Naive B cell (primary cell): Measurements from ENCODE around the gene GRK3. TPM values are rescaled to one million over a fixed set of nuclear protein-coding genes. Genes with fewer than 3 reads are reported as not detected.

Experiments
- ATAC-seq, 2 donors: fragments of 150-1000 bp; cut with Tn5 transposase; 2 replicates each; pipeline ENCODE4 v1.10.0; 2021; ENCODE audit warnings: low read depth in 2 of 2, mild to moderate bottlenecking in 2 of 2, moderate library complexity in 2 of 2
- DNase-seq: peaks from one replicate; pipeline ENCODE4 v3.0.0; 2022
- H3K27ac Mint-ChIP-seq, 6 donors: one replicate each; pipeline ENCODE4 v1.8.0; 2020 to 2022; ENCODE audit warnings: mild to moderate bottlenecking in 6 of 6, mixed read lengths in 6 of 6, moderate library complexity in 5 of 6, inconsistent platforms in 2 of 6
- H3K27me3 Mint-ChIP-seq, 3 donors: one replicate each; pipeline ENCODE4 v1.8.0; 2021 to 2022; ENCODE audit warnings: mixed read lengths in 3 of 3, mild to moderate bottlenecking in 1 of 3
- H3K36me3 Mint-ChIP-seq, 2 donors: one replicate each; pipeline ENCODE4 v1.8.0; 2020 to 2022; ENCODE audit warnings: mixed read lengths in 2 of 2, inconsistent platforms in 1 of 2, mild to moderate bottlenecking in 1 of 2
- H3K4me1 Mint-ChIP-seq, 3 donors: one replicate each; pipeline ENCODE4 v1.8.0; 2020 to 2022; ENCODE audit warnings: mixed read lengths in 3 of 3, inconsistent platforms in 1 of 3, mild to moderate bottlenecking in 1 of 3, moderate library complexity in 1 of 3
- H3K4me3 Mint-ChIP-seq, 8 donors: one replicate each; pipeline ENCODE4 v1.8.0; 2020 to 2022; ENCODE audit warnings: mild to moderate bottlenecking in 8 of 8, mixed read lengths in 8 of 8, moderate library complexity in 8 of 8, inconsistent platforms in 2 of 8
- H3K9me3 Mint-ChIP-seq, 7 donors: one replicate each; pipeline ENCODE4 v1.8.0; 2020 to 2022; ENCODE audit warnings: mixed read lengths in 7 of 7, mild to moderate bottlenecking in 5 of 7, inconsistent platforms in 2 of 7, moderate library complexity in 1 of 7
- polyA plus RNA-seq, 6 donors: library from polyadenylated mRNA; unstranded; fragments of 300-500 nt; fragmentation: Illumina TruSeq; gene quantifications; one replicate each; pipeline ENCODE4 v1.2.3, GENCODE V29; 2021; ENCODE audit warnings: low read depth in 6 of 6

The GRK3 gene
- polyA plus RNA-seq, 6 donors from 2014 or later, result 5.9 to 18.8 (median 12.9) TPM

DNA sequence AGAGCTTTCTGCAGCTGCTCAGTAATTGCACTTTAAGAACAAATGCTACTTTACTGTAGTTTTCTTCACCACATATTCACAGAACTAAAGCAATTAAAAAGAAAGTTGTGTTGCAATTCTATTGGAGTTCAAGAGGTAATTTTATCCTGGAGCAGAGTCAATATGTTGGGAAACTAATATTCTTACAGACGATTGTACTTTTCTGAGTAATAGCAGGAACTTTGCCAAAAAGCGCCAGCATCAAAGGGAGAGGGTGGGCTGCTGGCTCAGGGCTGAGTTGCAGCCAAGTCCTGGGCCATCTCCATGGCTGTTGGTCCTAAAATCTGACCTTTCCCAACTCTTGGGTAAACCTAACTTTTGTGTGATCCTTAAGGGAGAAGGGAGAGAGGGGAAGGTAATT, 104.0 kb downstream of the GRK3 start:
- ATAC-seq (no peak), DNase-seq (no peak)
- peaks cover 0 to 4% of the 10 kb centered on the region in 2 donors for H3K36me3 Mint-ChIP-seq
- no peak overlapping the region for H3K4me3 Mint-ChIP-seq
- H3K27me3 Mint-ChIP-seq, result no peaks in the 10 kb centered on the region
- H3K4me1 Mint-ChIP-seq, result peaks cover 5 to 20% (median 12%) of the 10 kb centered on the region in 3 donors
- no peaks in the 10 kb centered on the region for H3K9me3 Mint-ChIP-seq
- peak overlapping the region in 1 of 6 donors; percentile 7 for H3K27ac Mint-ChIP-seq

DNA sequence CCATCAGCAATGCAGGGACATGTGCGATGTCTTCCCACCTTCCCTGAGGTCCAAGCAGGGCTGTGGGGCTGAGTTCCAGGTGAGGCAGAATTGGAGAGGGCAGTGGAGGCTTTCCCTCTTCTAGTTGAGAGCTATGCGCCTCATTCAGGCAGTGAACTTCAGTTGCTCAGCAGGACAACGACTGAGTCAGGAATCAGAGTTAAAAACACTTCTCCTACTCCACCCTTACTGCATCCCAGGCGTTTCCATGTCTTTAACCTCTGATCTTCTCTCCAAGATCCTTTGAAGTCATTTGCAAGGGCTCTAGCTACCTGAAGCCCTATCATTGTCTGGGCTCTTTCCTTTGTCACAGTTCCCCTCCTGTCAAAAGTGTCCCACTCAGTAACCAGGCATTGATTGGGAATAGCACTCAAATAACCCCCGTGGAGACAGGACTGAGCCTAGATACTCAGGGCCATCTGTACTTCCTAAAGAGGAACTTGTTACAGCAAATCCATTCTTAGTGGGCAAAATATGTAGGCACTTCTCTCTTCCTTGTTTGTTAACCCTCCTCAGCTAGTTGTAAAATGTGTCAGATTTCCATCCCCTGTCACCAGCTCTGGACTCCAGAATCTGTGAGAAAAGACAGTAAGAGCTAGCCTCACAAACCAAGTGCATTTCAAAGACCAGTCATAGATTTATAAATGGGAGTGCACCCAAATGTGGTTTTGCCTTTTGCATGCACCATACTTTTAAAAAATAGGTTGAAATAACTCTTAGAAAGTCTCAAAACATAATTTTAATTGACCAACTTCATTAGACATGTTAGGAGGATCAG, 105.0 kb downstream of the GRK3 start:
- H3K27me3 Mint-ChIP-seq, result no peaks in the 10 kb centered on the region
- peak overlapping the region in 5 of 6 donors; percentile 5 to 94 (median 26) for H3K27ac Mint-ChIP-seq
- DNase-seq (no peak), ATAC-seq (no peak)
- H3K9me3 Mint-ChIP-seq, result no peaks in the 10 kb centered on the region
- peaks cover 6 to 9% of the 10 kb centered on the region in 2 donors for H3K36me3 Mint-ChIP-seq
- H3K4me1 Mint-ChIP-seq, result peaks cover 9 to 22% (median 12%) of the 10 kb centered on the region in 3 donors
- H3K4me3 Mint-ChIP-seq, result no peak overlapping the region

GRCh38 chr22:25670070-25670461, 105.6 kb downstream of the GRK3 start:
- Mint-ChIP-seq H3K4me1 (peaks cover 9 to 18% (median 12%) of the 10 kb centered on the region in 3 donors), H3K36me3 (peaks cover 7 to 9% of the 10 kb centered on the region in 2 donors), H3K27ac (peak overlapping the region in 2 of 6 donors; percentile 24 to 63), H3K27me3 (no peaks in the 10 kb centered on the region), H3K9me3 (no peaks in the 10 kb centered on the region), H3K4me3 (no peak overlapping the region)
- ATAC-seq, result no peak
- no peak for DNase-seq

DNA sequence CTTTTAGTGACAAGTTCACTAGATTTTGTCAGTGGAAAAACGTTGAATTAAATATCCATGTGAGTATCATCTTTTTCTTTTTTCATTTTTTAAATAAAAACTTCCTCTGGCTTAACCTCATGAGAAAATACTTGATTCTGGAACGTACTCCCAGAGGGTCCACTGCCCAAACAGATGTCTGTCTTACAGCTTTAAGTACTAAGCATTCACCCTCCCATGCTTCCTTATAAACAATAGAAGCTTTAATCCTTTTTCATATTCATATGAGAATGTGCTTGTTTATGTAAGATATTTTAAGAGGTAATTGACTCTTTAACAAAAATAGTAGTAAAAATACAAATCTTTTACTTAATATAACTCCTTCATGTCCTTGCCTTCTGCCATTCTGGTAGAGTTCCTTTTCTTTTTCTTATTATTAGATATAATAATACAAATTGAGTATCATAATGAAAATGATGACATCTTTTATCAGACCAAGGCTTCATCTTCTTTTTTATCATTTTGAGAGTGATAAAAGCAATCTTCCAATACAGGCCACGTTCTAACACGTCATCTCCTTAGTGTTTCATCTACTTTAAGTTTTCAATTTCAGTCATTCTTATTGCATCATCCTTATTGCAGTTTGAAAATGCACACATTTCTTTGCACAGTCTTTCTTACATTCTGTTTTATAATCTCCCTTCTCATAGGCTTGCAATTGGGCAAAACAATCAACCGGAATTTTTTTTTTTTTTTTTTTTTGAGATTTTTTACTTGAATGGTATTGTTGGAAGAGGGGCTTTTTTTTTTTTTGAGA, 108.0 kb downstream of the GRK3 start:
- Mint-ChIP-seq H3K4me3 (no peak overlapping the region), H3K27me3 (no peaks in the 10 kb centered on the region), H3K9me3 (no peaks in the 10 kb centered on the region), H3K36me3 (peaks cover 7 to 9% of the 10 kb centered on the region in 2 donors), H3K27ac (no peak overlapping the region), H3K4me1 (peaks cover 3 to 11% (median 9%) of the 10 kb centered on the region in 3 donors)
- DNase-seq (no peak), ATAC-seq (no peak)

DNA sequence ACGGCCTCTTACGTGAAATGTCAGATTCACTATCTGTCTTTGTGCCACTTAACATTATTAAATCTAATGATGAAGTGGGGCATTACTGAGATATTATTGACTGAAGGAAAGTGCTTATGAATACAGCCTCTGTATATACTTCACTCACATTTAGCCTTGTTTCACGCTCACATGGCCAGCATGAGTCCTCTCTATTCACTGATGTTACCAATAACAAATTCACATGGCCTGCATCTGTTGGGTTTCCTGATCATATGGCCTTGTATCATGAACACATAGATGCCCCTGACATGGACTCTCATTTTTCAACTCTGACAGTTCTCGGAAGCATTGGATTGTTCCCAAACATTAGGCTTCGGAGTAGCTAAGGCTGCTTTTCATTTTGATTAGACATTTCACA, 109.2 kb downstream of the GRK3 start:
- Mint-ChIP-seq H3K36me3 (peaks cover 7 to 9% of the 10 kb centered on the region in 2 donors), H3K27me3 (no peaks in the 10 kb centered on the region), H3K4me1 (peaks cover 0 to 11% (median 9%) of the 10 kb centered on the region in 3 donors), H3K4me3 (no peak overlapping the region), H3K27ac (no peak overlapping the region), H3K9me3 (no peaks in the 10 kb centered on the region)
- ATAC-seq (no peak), DNase-seq (no peak)

DNA sequence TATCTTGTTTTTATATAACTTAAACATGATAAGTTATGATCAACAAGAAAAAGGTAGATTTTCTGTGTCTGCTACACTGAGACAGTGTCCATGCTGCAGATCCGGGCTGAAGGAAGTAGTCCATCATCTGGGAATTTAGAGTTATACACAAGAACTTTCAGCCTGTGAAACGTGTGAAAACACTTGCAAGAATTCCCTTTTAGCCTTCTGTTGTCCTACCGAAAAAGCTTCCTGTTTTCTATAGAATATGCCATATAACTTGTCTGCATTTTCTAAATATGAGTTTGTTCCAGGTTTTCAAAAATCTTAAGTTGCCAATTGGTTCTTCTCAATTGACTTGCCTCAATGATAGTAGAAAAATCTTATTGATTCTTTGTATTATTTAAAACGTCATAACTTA, 113.2 kb downstream of the GRK3 start:
- Mint-ChIP-seq H3K27ac (peak overlapping the region in 1 of 6 donors; percentile 33), H3K27me3 (no peaks in the 10 kb centered on the region), H3K4me1 (peaks cover 0 to 7% (median 3%) of the 10 kb centered on the region in 3 donors), H3K36me3 (peaks cover 11 to 14% of the 10 kb centered on the region in 2 donors), H3K4me3 (no peak overlapping the region), H3K9me3 (no peaks in the 10 kb centered on the region)
- ATAC-seq, result no peak
- no peak for DNase-seq

DNA sequence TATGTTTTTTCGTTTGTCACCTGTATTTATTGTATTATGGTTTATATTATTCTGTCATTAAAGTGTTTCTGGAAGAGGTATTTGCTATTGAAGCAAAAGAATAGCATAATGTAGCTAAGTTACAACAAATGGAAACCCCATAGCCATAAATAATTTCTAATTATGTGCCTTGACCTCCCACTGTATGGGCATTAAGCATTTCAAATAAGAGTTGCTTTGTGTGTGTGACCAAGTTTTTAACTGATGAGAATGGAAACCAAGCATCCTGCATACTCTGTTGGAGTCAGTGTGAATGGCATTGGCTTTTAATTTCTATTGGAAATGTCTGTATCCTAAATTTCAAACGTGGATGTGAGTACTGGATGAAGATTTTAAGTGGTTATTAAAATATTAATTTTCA, 115.6 kb downstream of the GRK3 start:
- no peak overlapping the region for H3K4me3 Mint-ChIP-seq
- no peaks in the 10 kb centered on the region for H3K27me3 Mint-ChIP-seq
- DNase-seq, result no peak
- peaks cover 0 to 5% (median 4%) of the 10 kb centered on the region in 3 donors for H3K4me1 Mint-ChIP-seq
- no peaks in the 10 kb centered on the region for H3K9me3 Mint-ChIP-seq
- peaks cover 6 to 8% of the 10 kb centered on the region in 2 donors for H3K36me3 Mint-ChIP-seq
- no peak for ATAC-seq
- peak overlapping the region in 1 of 6 donors; percentile 48 for H3K27ac Mint-ChIP-seq

DNA sequence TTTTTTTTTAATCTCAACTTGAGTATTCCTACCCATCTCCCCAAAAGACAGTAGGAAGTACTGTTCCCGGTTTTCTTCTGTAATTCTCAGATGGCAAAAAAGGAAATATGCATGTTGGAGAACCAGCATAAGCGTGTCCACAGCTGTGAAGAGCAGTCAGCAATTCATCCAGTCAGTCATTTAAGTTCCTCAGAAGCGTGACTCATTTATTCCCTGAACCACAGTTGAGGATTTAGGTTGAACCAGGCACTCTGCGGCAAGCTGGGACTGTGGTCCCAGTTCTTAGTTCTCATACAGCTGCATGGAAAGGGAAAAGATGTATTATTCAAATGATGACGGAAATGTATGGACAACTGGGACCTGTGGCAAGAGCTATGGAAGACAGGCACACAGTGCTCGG, 116.5 kb downstream of the GRK3 start:
- Mint-ChIP-seq H3K36me3 (peaks cover 6 to 9% of the 10 kb centered on the region in 2 donors), H3K27ac (peak overlapping the region in 1 of 6 donors; percentile 10), H3K4me3 (no peak overlapping the region), H3K4me1 (peaks cover 0 to 5% (median under 1%) of the 10 kb centered on the region in 3 donors), H3K27me3 (no peaks in the 10 kb centered on the region), H3K9me3 (no peaks in the 10 kb centered on the region)
- DNase-seq, result no peak
- no peak for ATAC-seq

GRCh38 chr22:25682109-25682508, 117.6 kb downstream of the GRK3 start:
- no peak overlapping the region for H3K4me3 Mint-ChIP-seq
- no peak for DNase-seq

DNA sequence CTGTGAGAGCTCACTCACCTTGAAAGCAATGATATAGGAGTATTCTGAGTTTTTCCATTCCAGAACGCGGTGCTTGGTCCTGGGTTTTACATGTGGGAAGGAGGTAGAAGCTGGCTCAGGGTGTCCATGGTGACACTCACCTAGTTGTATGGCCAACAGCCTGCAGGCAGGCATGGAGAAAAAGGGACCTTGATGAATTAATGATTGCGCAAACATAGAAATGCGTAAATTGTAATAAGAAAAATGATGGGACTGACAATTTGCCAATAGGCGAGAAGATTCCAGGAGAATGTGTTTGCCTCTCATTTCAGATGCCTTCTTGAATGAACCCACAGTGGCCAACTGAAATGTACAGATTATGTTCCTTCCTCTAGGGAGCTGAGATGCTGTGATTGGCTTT, 124.2 kb downstream of the GRK3 start:
- H3K36me3 Mint-ChIP-seq, result peaks cover 14 to 15% of the 10 kb centered on the region in 2 donors
- peaks cover 0 to 4% (median 0%) of the 10 kb centered on the region in 3 donors for H3K4me1 Mint-ChIP-seq
- peak overlapping the region in 2 of 6 donors; percentile 34 to 41 for H3K27ac Mint-ChIP-seq
- H3K9me3 Mint-ChIP-seq, result no peaks in the 10 kb centered on the region
- ATAC-seq (no peak), DNase-seq (no peak)
- no peak overlapping the region for H3K4me3 Mint-ChIP-seq
- no peaks in the 10 kb centered on the region for H3K27me3 Mint-ChIP-seq

More at GRCh38 chr22:25682109-25682508, 117.6 kb downstream of the GRK3 start:
- no peaks in the 10 kb centered on the region for H3K9me3 Mint-ChIP-seq
- H3K27me3 Mint-ChIP-seq, result no peaks in the 10 kb centered on the region
- H3K36me3 Mint-ChIP-seq, result peaks cover 12 to 15% of the 10 kb centered on the region in 2 donors
- no peak overlapping the region for H3K27ac Mint-ChIP-seq
- peaks cover 0 to 5% (median 4%) of the 10 kb centered on the region in 3 donors for H3K4me1 Mint-ChIP-seq
- ATAC-seq, result no peak

DNA sequence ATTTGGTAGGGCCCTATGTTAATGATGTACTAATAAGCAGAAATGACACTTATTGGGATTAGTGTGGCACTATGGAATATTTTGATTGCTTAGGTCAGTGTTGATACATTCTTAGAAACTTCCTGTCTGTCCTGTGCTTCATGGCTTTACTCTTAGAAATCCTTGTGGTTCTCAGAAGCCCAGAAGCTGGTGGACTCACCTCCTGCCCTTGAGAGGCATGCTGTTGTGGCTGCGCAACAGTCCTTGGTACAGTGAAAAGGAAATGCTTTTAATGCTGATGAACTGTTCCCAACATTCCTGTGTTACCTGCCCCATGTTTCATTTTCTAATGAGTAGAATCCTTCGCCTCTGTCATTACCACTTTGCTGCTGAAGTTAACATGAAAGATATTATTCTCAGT, 125.2 kb downstream of the GRK3 start:
- DNase-seq (no peak), ATAC-seq (no peak)
- Mint-ChIP-seq H3K4me1 (peaks cover 0 to 4% (median 0%) of the 10 kb centered on the region in 3 donors), H3K27ac (peak overlapping the region in 2 of 6 donors; percentile 52 to 68), H3K9me3 (no peaks in the 10 kb centered on the region), H3K36me3 (peaks cover 14 to 18% of the 10 kb centered on the region in 2 donors), H3K27me3 (no peaks in the 10 kb centered on the region), H3K4me3 (no peak overlapping the region)

- Mint-ChIP-seq H3K4me1 (peaks cover 0 to 4% (median 0%) of the 10 kb centered on the region in 3 donors), H3K9me3 (no peaks in the 10 kb centered on the region), H3K36me3 (peaks cover 13 to 19% of the 10 kb centered on the region in 2 donors), H3K4me3 (no peak overlapping the region), H3K27me3 (no peaks in the 10 kb centered on the region), H3K27ac (peak overlapping the region in 2 of 6 donors; percentile 33 to 68)
- ATAC-seq (no peak), DNase-seq (no peak)
Observed at GRCh38 chr22:25690798-25691197, 126.3 kb downstream of the GRK3 start.

- ATAC-seq, result no peak
- H3K9me3 Mint-ChIP-seq, result no peaks in the 10 kb centered on the region
- H3K4me3 Mint-ChIP-seq, result no peak overlapping the region
- peaks cover 6 to 24% of the 10 kb centered on the region in 2 donors for H3K36me3 Mint-ChIP-seq
- H3K27ac Mint-ChIP-seq, result peak overlapping the region in 2 of 6 donors; percentile 12 to 59
- no peak for DNase-seq
- H3K4me1 Mint-ChIP-seq, result no peaks in the 10 kb centered on the region
- no peaks in the 10 kb centered on the region for H3K27me3 Mint-ChIP-seq
Observed at GRCh38 chr22:25692397-25693267, 128.2 kb downstream of the GRK3 start.
